Astrocyte (in vitro differentiated cells and primary cell): Measurements from ENCODE around the gene DCLK1.

Experiments
- EZH2 ChIP-seq: IDR thresholded peaks from 2 replicates; pipeline ENCODE4 v1.6.1; 2012; ENCODE audit warnings: mild to moderate bottlenecking, low read length, inconsistent platforms; ENCODE audit not compliant: insufficient read depth
- TF ChIP-seq, protein P1 (sequence below): IDR thresholded peaks from 2 replicates; pipeline ENCODE4 v1.5.1; 2011; ENCODE audit warnings: low read depth, mild to moderate bottlenecking, inconsistent platforms, low read length, moderate library complexity; ENCODE audit not compliant: insufficient read depth

DNA sequence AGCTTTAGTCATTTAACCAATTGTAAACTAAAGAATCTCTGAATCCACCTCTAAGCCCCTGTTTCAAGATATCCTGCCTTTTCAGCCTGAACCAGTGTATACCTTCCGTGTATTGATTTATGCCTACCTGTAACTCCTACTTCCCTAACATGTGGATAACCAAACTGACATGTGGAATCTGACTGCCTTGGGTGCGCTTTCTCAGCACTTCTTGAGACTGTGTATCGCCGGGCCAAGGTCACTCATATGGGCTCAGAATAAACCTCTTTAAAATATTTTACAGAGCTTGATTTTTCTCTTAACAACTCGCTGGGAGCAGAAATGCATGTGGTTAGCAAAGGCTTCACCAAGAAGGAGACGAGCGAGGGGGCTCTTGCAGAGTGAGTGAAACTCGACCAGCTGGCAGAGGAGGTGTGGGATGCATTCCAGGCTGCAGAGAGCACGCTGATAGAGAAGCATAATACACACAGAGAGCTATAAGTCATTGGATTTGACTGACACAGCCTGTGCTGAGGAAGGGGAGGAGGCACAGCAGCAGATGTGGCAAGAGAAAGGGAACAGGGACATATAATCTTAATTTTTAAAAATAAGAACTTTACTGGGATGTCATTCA is 386.5 kb downstream of the DCLK1 start:
- TF ChIP-seq, protein P1, sequence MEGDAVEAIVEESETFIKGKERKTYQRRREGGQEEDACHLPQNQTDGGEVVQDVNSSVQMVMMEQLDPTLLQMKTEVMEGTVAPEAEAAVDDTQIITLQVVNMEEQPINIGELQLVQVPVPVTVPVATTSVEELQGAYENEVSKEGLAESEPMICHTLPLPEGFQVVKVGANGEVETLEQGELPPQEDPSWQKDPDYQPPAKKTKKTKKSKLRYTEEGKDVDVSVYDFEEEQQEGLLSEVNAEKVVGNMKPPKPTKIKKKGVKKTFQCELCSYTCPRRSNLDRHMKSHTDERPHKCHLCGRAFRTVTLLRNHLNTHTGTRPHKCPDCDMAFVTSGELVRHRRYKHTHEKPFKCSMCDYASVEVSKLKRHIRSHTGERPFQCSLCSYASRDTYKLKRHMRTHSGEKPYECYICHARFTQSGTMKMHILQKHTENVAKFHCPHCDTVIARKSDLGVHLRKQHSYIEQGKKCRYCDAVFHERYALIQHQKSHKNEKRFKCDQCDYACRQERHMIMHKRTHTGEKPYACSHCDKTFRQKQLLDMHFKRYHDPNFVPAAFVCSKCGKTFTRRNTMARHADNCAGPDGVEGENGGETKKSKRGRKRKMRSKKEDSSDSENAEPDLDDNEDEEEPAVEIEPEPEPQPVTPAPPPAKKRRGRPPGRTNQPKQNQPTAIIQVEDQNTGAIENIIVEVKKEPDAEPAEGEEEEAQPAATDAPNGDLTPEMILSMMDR, result no peak
- TF ChIP-seq EZH2, result no peak
